GM23248 (cell line): Measurements from ENCODE around the gene FRYL.

Source experiments
- EZH2 ChIP-seq: fragments of 200-600 bp; sonication (generic); IDR thresholded peaks from 2 replicates; pipeline ENCODE4 v1.6.1; 2018; ENCODE audit warnings: antibody characterized with exemption, mild to moderate bottlenecking; ENCODE audit not compliant: insufficient read depth, poor library complexity, severe bottlenecking
- EZH2phosphoT487 ChIP-seq: fragments of 200-600 bp; sonication (generic); IDR thresholded peaks from 2 replicates; pipeline ENCODE4 v1.6.1; 2018; ENCODE audit warnings: antibody characterized with exemption, moderate library complexity, mild to moderate bottlenecking, low read depth; ENCODE audit not compliant: insufficient read depth

GRCh38 chr4:48654015-48654664, 125.9 kb downstream of the FRYL start:
- TF ChIP-seq EZH2 (no peak), EZH2phosphoT487 (no peak)
